Measurements from ENCODE around the gene SH2D3C.

Gene SH2D3C

GRCh38 chr9:127805620-127806019, 27.2 kb upstream of the SH2D3C start:
- no peak for DNase-seq

- DNase-seq, result peak; percentile 25
Observed at GRCh38 chr9:127803507-127804352, 25.3 kb upstream of the SH2D3C start.

- peak; percentile 92 for DNase-seq
Observed at GRCh38 chr9:127802576-127803443, 24.3 kb upstream of the SH2D3C start, which contains the start of gene FPGS. TSS of gene FPGS (plus strand) at chr9:127802882. CDS start at chr9:127802925, 43 bp downstream.

GRCh38 chr9:127801955-127802575, 23.6 kb upstream of the SH2D3C start:
- DNase-seq, result peak; percentile 21

- DNase-seq, result no peak
Observed at GRCh38 chr9:127796852-127797370, 18.4 kb upstream of the SH2D3C start.

GRCh38 chr9:127796225-127796813, 17.9 kb upstream of the SH2D3C start:
- DNase-seq, result no peak

- no peak for DNase-seq
Observed at GRCh38 chr9:127794001-127794791, 15.7 kb upstream of the SH2D3C start.

- DNase-seq, result no peak
Observed at GRCh38 chr9:127793093-127793708, 14.7 kb upstream of the SH2D3C start.

- no peak for DNase-seq
Observed at GRCh38 chr9:127792417-127793031, 14.1 kb upstream of the SH2D3C start.

- no peak for DNase-seq
Observed at GRCh38 chr9:127791085-127791484, 12.6 kb upstream of the SH2D3C start.

GRCh38 chr9:127790094-127790855, 11.8 kb upstream of the SH2D3C start:
- no peak for DNase-seq

GRCh38 chr9:127789179-127789578, 10.7 kb upstream of the SH2D3C start:
- DNase-seq, result no peak

- no peak for DNase-seq
Observed at GRCh38 chr9:127788337-127789011, 10.0 kb upstream of the SH2D3C start.

- DNase-seq, result no peak
Observed at GRCh38 chr9:127786773-127787104, 8.3 kb upstream of the SH2D3C start.

- peak; percentile 91 for DNase-seq
Observed at GRCh38 chr9:127785933-127786772, 7.7 kb upstream of the SH2D3C start, which contains the start of gene CDK9. TSS of gene CDK9 (plus strand) at chr9:127786034. CDS start at chr9:127786149, 115 bp downstream.

GRCh38 chr9:127785023-127785932, 6.8 kb upstream of the SH2D3C start:
- peak; percentile 74 for DNase-seq

All from fibroblast of skin of right biceps (primary cell).